Measurements from ENCODE around the gene PRKCB. TPM values are rescaled to one million over a fixed set of nuclear protein-coding genes. Genes with fewer than 3 reads are reported as not detected.

The PRKCB gene
- total and polyA plus RNA-seq, 2 of the 8 experiments (the other 6 are each of a cell fraction or from before 2014, with no cell fraction given) = 7.1 to 12.1 TPM

DNA sequence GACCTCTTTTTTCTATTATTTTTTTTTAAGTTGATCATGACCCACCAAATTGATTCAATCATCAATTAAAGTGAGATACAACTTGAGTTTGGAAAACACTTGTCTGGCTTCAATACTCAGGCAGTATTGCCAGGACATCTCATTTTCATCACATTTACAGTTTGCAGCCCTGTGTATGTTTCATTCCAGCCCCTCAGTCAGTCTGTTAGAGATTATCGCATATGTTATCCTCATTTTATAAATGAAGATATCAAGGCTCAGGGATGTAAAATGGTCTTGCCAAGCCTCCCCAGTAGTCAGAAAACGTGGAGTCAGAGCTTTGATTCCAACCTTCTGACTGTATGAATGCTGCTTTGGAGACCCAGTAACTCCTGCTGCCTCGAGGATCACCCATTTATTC is 333.1 kb downstream of the PRKCB start:
- no peak for FAIRE-seq
- Histone ChIP-seq H3K79me2 (ENCODE audit: control insufficient read depth in 1 of 2, insufficient read depth in 2 of 2, low read length in 2 of 2) (no peaks in the 10 kb centered on the region), H3K56ac (replicated peaks; ENCODE audit: insufficient read length, low read depth, low read length) (no peak overlapping the region), H3K4me3 (ENCODE audit: extremely low read depth in 1 of 4, insufficient read depth in 2 of 4, low read depth in 3 of 4, low read length in 4 of 4) (no peak overlapping the region), H3K4ac (replicated peaks; ENCODE audit: insufficient read length, low read depth, low read length) (no peak overlapping the region), H3K23ac (ENCODE audit: insufficient read length) (no peak overlapping the region), H3K4me1 (replicated peaks in 1 of 4; ENCODE audit: control insufficient read depth in 3 of 4, insufficient read depth in 4 of 4, low read length in 3 of 4) (peaks cover 2 to 7% (median 4%) of the 10 kb centered on the region in 4 experiments; a peak in 4 of 7 replicates), H2BK15ac (ENCODE audit: low read length) (no peak overlapping the region), H2BK120ac (replicated peaks; ENCODE audit: low read depth, low read length) (no peak overlapping the region), H4K8ac (ENCODE audit: extremely low read depth, insufficient read depth, low read length) (no peak overlapping the region), H3K27me3 (replicated peaks in 1 of 4; ENCODE audit: control insufficient read depth in 3 of 4, extremely low read depth in 1 of 4, insufficient read depth in 3 of 4, low read length in 3 of 4) (no peaks in the 10 kb centered on the region), H3K4me2 (ENCODE audit: insufficient read depth in 1 of 2, low read depth in 2 of 2, low read length in 2 of 2) (no peak overlapping the region), H3K14ac (ENCODE audit: insufficient read length) (no peak overlapping the region), H4K20me1 (replicated peaks in 1 of 2; ENCODE audit: control insufficient read depth in 1 of 2, insufficient read depth in 2 of 2, low read length in 2 of 2) (no peaks in the 10 kb centered on the region), H4K91ac (replicated peaks; ENCODE audit: insufficient read length, low read length) (no peak overlapping the region), H3K23me2 (ENCODE audit: low read depth, low read length) (no peaks in the 10 kb centered on the region), H2AK5ac (ENCODE audit: low read depth, low read length) (no peak overlapping the region), H2BK12ac (ENCODE audit: low read depth, low read length) (no peak overlapping the region), H2BK5ac (ENCODE audit: low read depth, low read length) (no peak overlapping the region), H3K18ac (ENCODE audit: extremely low read depth, low read length) (no peak overlapping the region), H4K5ac (ENCODE audit: insufficient read length, low read depth, low read length) (no peak overlapping the region), H3K79me1 (ENCODE audit: low read depth, low read length) (no peaks in the 10 kb centered on the region), H3K36me3 (ENCODE audit: control insufficient read depth in 2 of 4, insufficient read depth in 4 of 4, low read length in 3 of 4) (no peaks in the 10 kb centered on the region), H3K9ac (replicated peaks in 1 of 4; ENCODE audit: extremely low read depth in 1 of 4, low read depth in 3 of 4, low read length in 3 of 4) (no peak overlapping the region), H3K27ac (ENCODE audit: low read depth, low read length) (no peak overlapping the region), H2AFZ (ENCODE audit: low read length) (no peak overlapping the region), H2BK20ac (ENCODE audit: low read length) (no peak overlapping the region), H3K9me3 (ENCODE audit: insufficient read depth in 2 of 2, low read depth in 1 of 2, low read length in 1 of 2) (no peaks in the 10 kb centered on the region)
- 88% methylated on average over 3 of the region's 3 CpGs; no CpG with 5 or more reads in 1 of the 2 experiments for WGBS, 2 experiments (ENCODE audit: extremely low coverage in 1 of 2, insufficient coverage in 1 of 2, insufficient read length in 1 of 2, insufficient replicate concordance in 2 of 2, low coverage in 1 of 2, low lambda C conversion rate in 2 of 2, missing lambda C conversion rate in 1 of 2)
- ChIA-PET POLR2A (ENCODE audit: partially characterized antibody) (no interaction called here), CTCF (ENCODE audit: partially characterized antibody) (interaction anchor here (0.7 kb wide), 1 partner anchor 18 kb away, joined by 3 read pairs; no protein-coding TSS in a partner anchor)
- TF ChIP-seq CTBP2 (IDR thresholded peaks at IDR 0.05; ENCODE audit: borderline replicate concordance, insufficient read depth, insufficient read length, low read length) (no peak), TAF1 (IDR thresholded peaks at IDR 0.05; ENCODE audit: low read depth, low read length) (no peak), SP2 (IDR thresholded peaks at IDR 0.05; ENCODE audit: low read length) (no peak), ZNF274 (IDR thresholded peaks at IDR 0.05; ENCODE audit: borderline replicate concordance, extremely low read depth, low read length) (no peak), BACH1 (IDR thresholded peaks at IDR 0.05; ENCODE audit: low read length) (no peak), RXRA (IDR thresholded peaks at IDR 0.05; ENCODE audit: insufficient read depth, low read depth, low read length) (no peak), BCL11A (IDR thresholded peaks at IDR 0.05; ENCODE audit: low read depth in 2 of 2, low read length in 2 of 2) (no peak)
- DNase-seq (ENCODE audit: low read depth in 1 of 2, low spot score in 2 of 2) = no peak
